Heart right ventricle (tissue), 16 donors: ENCODE measurements around the gene FAT2. TPM values are rescaled to one million over a fixed set of nuclear protein-coding genes. Genes with fewer than 3 reads are reported as not detected.
A peak's percentile ranks its signal among the peaks of the same experiment; 100 is the strongest.

Experiments used
- ATAC-seq, 8 donors: fragments of 200-7000 bp; cut with Tn5 transposase; one replicate each; pipeline ENCODE4 v1.9.1; 2020; ENCODE audit warnings: mild to moderate bottlenecking in 8 of 8, moderate library complexity in 8 of 8, moderate number of reproducible peaks in 1 of 8
- DNase-seq, 2 donors: peaks; one replicate each; pipeline ENCODE4 v3.0.0-alpha.2; 2020
- H3K27ac ChIP-seq, 10 donors: fragments of 200-600 bp; sonication (generic) in 2 of 10; one replicate each; pipeline versions ENCODE4 v1.5.0 to v1.8.0; 2020 to 2022; ENCODE audit warnings: mild to moderate bottlenecking in 3 of 10
- H3K27me3 ChIP-seq, 7 donors: fragments of 200-600 bp; one replicate each; pipeline ENCODE4 v1.8.0; 2021 to 2022; ENCODE audit warnings: mild to moderate bottlenecking in 2 of 7
- H3K36me3 ChIP-seq, 9 donors: fragments of 200-600 bp; sonication (generic) in 1 of 9; one replicate each; pipeline versions ENCODE4 v1.5.0 to v1.8.0; 2020 to 2022; ENCODE audit warnings: mild to moderate bottlenecking in 2 of 9
- H3K4me1 ChIP-seq, 9 donors: fragments of 200-600 bp; sonication (generic) in 1 of 9; one replicate each; pipeline versions ENCODE4 v1.5.0 to v1.8.0; 2020 to 2022; ENCODE audit warnings: mild to moderate bottlenecking in 4 of 9
- H3K4me3 ChIP-seq, 10 donors: fragments of 200-600 bp; sonication (generic) in 2 of 10; one replicate each; pipeline versions ENCODE4 v1.5.0 to v1.8.0; 2020 to 2022; ENCODE audit warnings: mild to moderate bottlenecking in 7 of 10, moderate library complexity in 2 of 10
- H3K9me3 ChIP-seq, 11 donors: fragments of 200-600 bp in 10 of 11; sonication (generic) in 2 of 11; one replicate each; pipeline versions ENCODE4 v1.5.0 to v1.8.0; 2013 to 2022; ENCODE audit warnings: mild to moderate bottlenecking in 2 of 11, control low read depth in 1 of 11, moderate library complexity in 1 of 11
- WGBS, 2 donors: extraction: QIAGEN DNeasy Blood & Tissue Kit; methylation state at CpG; one replicate each; pipeline ENCODE4 v1.1.7; 2013; ENCODE audit warnings: inconsistent platforms in 1 of 2; 5-methylcytosine and 5-hydroxymethylcytosine counted together
- intact Hi-C, 10 donors: fragments of 100-400 bp; cut with DNase I; formaldehyde crosslinking; loops; one replicate each; pipeline versions ENCODE4 v1.11.1 to v1.14.2; 2022
- polyA plus RNA-seq, 2 donors: library from polyadenylated mRNA; stranded (reverse); fragments of 200-250 nt; gene quantifications; one replicate each; pipeline ENCODE4 v1.2.3, GENCODE V29; 2013
- total RNA-seq, 10 donors: library from RNA; stranded (reverse); fragmentation: NEBNext Ultra II Directional in 3 of 10; extraction: Animal tissue kit (Norgen Biotek cat#: 25700) in 3 of 10; gene quantifications; one replicate each; pipeline versions ENCODE4 v1.2.1 to v1.2.4, GENCODE V29; 2021 to 2023
- TF ChIP-seq, protein P1 (sequence below), 9 donors: fragments of 200-600 bp; sonication (generic) in 2 of 9; IDR thresholded peaks; one replicate each; pipeline versions ENCODE4 v1.5.0 to v1.8.0; 2021 to 2022; ENCODE audit warnings: antibody characterized with exemption in 9 of 9, mild to moderate bottlenecking in 5 of 9, moderate library complexity in 1 of 9
- donor health status: Arrhythmogenic right ventricular cardiomyopathy.
- donor health status: ischemic (EF 13 %, LVEDD 7.1; RV severe dilation, severe dysfunction).
- donor health status: healthy with polysubstance abuse.
- donor health status: DM: no; HTN: yes; CAD: no.
- donor health status: DM: no; HTN: no; CAD: no.
- donor health status: ischemic (EF 25% LVEDD 6.9; RV normal size, moderate dysfunction).
- donor health status: ischemic (EF 25% LVEDD 5.7; RV mildly dilated, moderate dysfunction).
- donor health status: healthy.
- donor health status: DM: yes; HTN: yes; CAD: no.
- donor health status: Ischemic cardiomyopathy.
- donor health status: ischemic (EF 35%, LVEDD 5.7; RV mildly dilated, moderate dysfunction).
- donor health status: nonischemic (EF 11% LVEDD 7.7; RV severe dilation, severe dysfunction).
- donor health status: DM: yes; HTN: yes; CAD: no.
- donor health status: PGD.
- donor health status: ischemic (EF 29% LVEDD 5.4; RV normal size, mild dysfunction).
- donor health status: nonischemic (EF 23%, LVEDD 6.1; RV moderate dilation, normal function).

The FAT2 gene
- total and polyA plus RNA-seq, 12 donors, result 0.01 to 0.13 (median 0.02) TPM; not detected in 4

- ATAC-seq, result peak in 6 of 8 donors; percentile 10 to 50 (median 30)
- H3K27ac ChIP-seq, result peak overlapping the region in 9 of 10 donors; percentile 12 to 68 (median 23)
- WGBS, 2 donors, result 55 to 60% methylated on average over 7 of the region's 7 CpGs
These were observed 37.1 kb upstream of the FAT2 start for GRCh38 chr5:151628112-151628823.

GRCh38 chr5:151627650-151628049 is 36.5 kb upstream of the FAT2 start:
- intact Hi-C loops, result no loop called here
- DNase-seq, result no peak
- peaks cover 0 to 2% (median 0%) of the 10 kb centered on the region in 7 donors for H3K27me3 ChIP-seq
- 36 to 38% methylated on average over 6 of the region's 6 CpGs for WGBS, 2 donors
- H3K27ac ChIP-seq, result peak overlapping the region in 9 of 10 donors; percentile 12 to 68 (median 23)
- TF ChIP-seq, protein P1, sequence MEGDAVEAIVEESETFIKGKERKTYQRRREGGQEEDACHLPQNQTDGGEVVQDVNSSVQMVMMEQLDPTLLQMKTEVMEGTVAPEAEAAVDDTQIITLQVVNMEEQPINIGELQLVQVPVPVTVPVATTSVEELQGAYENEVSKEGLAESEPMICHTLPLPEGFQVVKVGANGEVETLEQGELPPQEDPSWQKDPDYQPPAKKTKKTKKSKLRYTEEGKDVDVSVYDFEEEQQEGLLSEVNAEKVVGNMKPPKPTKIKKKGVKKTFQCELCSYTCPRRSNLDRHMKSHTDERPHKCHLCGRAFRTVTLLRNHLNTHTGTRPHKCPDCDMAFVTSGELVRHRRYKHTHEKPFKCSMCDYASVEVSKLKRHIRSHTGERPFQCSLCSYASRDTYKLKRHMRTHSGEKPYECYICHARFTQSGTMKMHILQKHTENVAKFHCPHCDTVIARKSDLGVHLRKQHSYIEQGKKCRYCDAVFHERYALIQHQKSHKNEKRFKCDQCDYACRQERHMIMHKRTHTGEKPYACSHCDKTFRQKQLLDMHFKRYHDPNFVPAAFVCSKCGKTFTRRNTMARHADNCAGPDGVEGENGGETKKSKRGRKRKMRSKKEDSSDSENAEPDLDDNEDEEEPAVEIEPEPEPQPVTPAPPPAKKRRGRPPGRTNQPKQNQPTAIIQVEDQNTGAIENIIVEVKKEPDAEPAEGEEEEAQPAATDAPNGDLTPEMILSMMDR (IDR thresholded peaks at IDR 0.05), result no peak
- H3K4me3 ChIP-seq, result no peak overlapping the region
- no peaks in the 10 kb centered on the region for H3K36me3 ChIP-seq
- ATAC-seq, result peak in 6 of 8 donors; percentile 15 to 67 (median 48)
- peaks cover 2 to 49% (median 14%) of the 10 kb centered on the region in 9 donors for H3K4me1 ChIP-seq
- H3K9me3 ChIP-seq, result no peaks in the 10 kb centered on the region

More at GRCh38 chr5:151628112-151628823, 37.1 kb upstream of the FAT2 start:
- intact Hi-C loops, result no loop called here
- Histone ChIP-seq H3K27me3 (peaks cover 0 to 3% (median 0%) of the 10 kb centered on the region in 7 donors), H3K9me3 (no peaks in the 10 kb centered on the region), H3K36me3 (no peaks in the 10 kb centered on the region), H3K4me3 (no peak overlapping the region), H3K4me1 (peaks cover 2 to 46% (median 14%) of the 10 kb centered on the region in 9 donors)
- peak in 1 of 2 donors; percentile 26 for DNase-seq
- TF ChIP-seq, protein P1 (IDR thresholded peaks at IDR 0.05), result no peak

DNA sequence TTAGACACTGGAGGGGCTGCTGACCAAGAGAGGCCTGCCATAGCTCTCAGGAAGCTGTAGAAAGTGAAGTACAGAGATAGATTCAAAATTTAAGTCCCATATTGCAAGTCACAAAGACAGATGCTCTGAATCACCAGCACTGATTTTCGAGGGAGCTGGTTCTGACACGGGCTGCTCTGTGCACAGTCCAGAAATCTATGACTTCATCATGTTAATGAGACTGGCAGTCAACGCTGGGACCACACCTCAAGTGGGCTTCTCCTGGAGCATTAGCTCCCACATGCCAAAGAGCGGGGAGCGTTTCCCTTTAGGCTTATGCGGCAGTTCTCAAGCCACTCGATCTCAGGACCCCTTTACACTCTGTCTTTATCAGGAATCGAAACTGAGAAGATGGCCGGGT is 34.2 kb upstream of the FAT2 start:
- TF ChIP-seq, protein P1 (IDR thresholded peaks at IDR 0.05), result no peak
- 74 to 76% methylated on average over 9 of the region's 9 CpGs for WGBS, 2 donors
- Histone ChIP-seq H3K27me3 (peaks cover 0 to 12% (median 0%) of the 10 kb centered on the region in 7 donors), H3K4me1 (peaks cover 2 to 39% (median 12%) of the 10 kb centered on the region in 9 donors), H3K36me3 (no peaks in the 10 kb centered on the region), H3K4me3 (no peak overlapping the region), H3K9me3 (no peaks in the 10 kb centered on the region), H3K27ac (no peak overlapping the region)
- DNase-seq, result no peak
- intact Hi-C loops, result no loop called here
- ATAC-seq, result no peak

GRCh38 chr5:151624476-151624875 is 33.3 kb upstream of the FAT2 start:
- TF ChIP-seq, protein P1 (IDR thresholded peaks at IDR 0.05), result no peak
- H3K4me3 ChIP-seq, result peak overlapping the region in 4 of 10 donors; percentile 8 to 14 (median 9)
- DNase-seq (peak in 1 of 2 donors; percentile 16), ATAC-seq (peak; percentile 48 to 70 (median 57))
- H3K27me3 ChIP-seq, result peaks cover 0 to 14% (median 0%) of the 10 kb centered on the region in 7 donors
- no peaks in the 10 kb centered on the region for H3K36me3 ChIP-seq
- peak overlapping the region in 7 of 10 donors; percentile 5 to 54 (median 26) for H3K27ac ChIP-seq
- H3K9me3 ChIP-seq, result no peaks in the 10 kb centered on the region
- intact Hi-C loops, result no loop called here
- WGBS, 2 donors, result 31 to 35% methylated on average over 8 of the region's 8 CpGs
- peaks cover 2 to 39% (median 12%) of the 10 kb centered on the region in 9 donors for H3K4me1 ChIP-seq
